GM19468 (cell line): ENCODE data around the gene MAGOH.
"Not testable (repeated sequence)": the region's sequence is repeated elsewhere in the genome, so short reads cannot be mapped to it uniquely, and the experiment has no call there.

Experiments used
- ATAC-seq: cut with Tn5 transposase; IDR thresholded peaks from one replicate; pipeline ENCODE4 v1.9.1; 2021; ENCODE audit warnings: mild to moderate bottlenecking, moderate library complexity, moderate number of reproducible peaks; ENCODE audit not compliant: unreplicated experiment; ENCODE audit errors: extremely low read depth

The MAGOH gene

GRCh38 chr1:53242381-53242780 is 4.1 kb upstream of the MAGOH start:
- no peak for ATAC-seq

- no peak for ATAC-seq
These were observed 3.5 kb upstream of the MAGOH start for GRCh38 chr1:53241828-53242227.

- ATAC-seq, result no peak
These were observed 680 bp downstream of the MAGOH start for GRCh38 chr1:53237638-53238037.

- no peak for ATAC-seq
These were observed 17.4 kb downstream of the MAGOH start for GRCh38 chr1:53220962-53221286.

- ATAC-seq, result peak; percentile 78
These were observed 18.0 kb downstream of the MAGOH start, which contains the start of gene CZIB for GRCh38 chr1:53220171-53220961. Gene CZIB (minus strand): TSS chr1:53220634. CDS start chr1:53220575, 59 bp downstream.

- no peak for ATAC-seq
These were observed 18.6 kb downstream of the MAGOH start for GRCh38 chr1:53219711-53220110.

- ATAC-seq, result no peak
These were observed 20.1 kb downstream of the MAGOH start for GRCh38 chr1:53218201-53218600.

- ATAC-seq, result no peak
These were observed 23.9 kb downstream of the MAGOH start for GRCh38 chr1:53214376-53214940.

- ATAC-seq, result no peak
These were observed 27.4 kb downstream of the MAGOH start for GRCh38 chr1:53210954-53211353.

- no peak for ATAC-seq
These were observed 28.0 kb downstream of the MAGOH start for GRCh38 chr1:53210352-53210751.

GRCh38 chr1:53207726-53208125 is 30.6 kb downstream of the MAGOH start:
- ATAC-seq, result no peak

- ATAC-seq, result no peak
These were observed 31.5 kb downstream of the MAGOH start for GRCh38 chr1:53206735-53207379.

- not testable (repeated sequence) for ATAC-seq
These were observed 32.1 kb downstream of the MAGOH start for GRCh38 chr1:53206083-53206685.

- not testable (repeated sequence) for ATAC-seq
These were observed 32.8 kb downstream of the MAGOH start for GRCh38 chr1:53205496-53205895.

GRCh38 chr1:53203466-53203865 is 34.9 kb downstream of the MAGOH start:
- no peak for ATAC-seq

- ATAC-seq, result no peak
These were observed 40.1 kb downstream of the MAGOH start for GRCh38 chr1:53198241-53198651.

GRCh38 chr1:53197291-53198200 is 40.8 kb downstream of the MAGOH start:
- no peak for ATAC-seq

GRCh38 chr1:53196485-53197290 is 41.6 kb downstream of the MAGOH start, which contains the start of gene CPT2:
Gene CPT2 (plus strand): TSS chr1:53196824. CDS start chr1:53196944, 120 bp downstream.
- peak; percentile 89 for ATAC-seq

- no peak for ATAC-seq
These were observed 42.3 kb downstream of the MAGOH start for GRCh38 chr1:53196017-53196484.
